Right renal cortex interstitium (tissue), 3 donors: ENCODE data around the gene CDCA7L. TPM values are rescaled to one million over a fixed set of nuclear protein-coding genes. Genes with fewer than 3 reads are reported as not detected.

Experiments
- DNase-seq, 3 donors: peaks; one replicate each; pipeline ENCODE4 v3.0.0-alpha.2; 2013; ENCODE audit warnings: low read depth in 3 of 3, low spot score in 2 of 3
- polyA plus RNA-seq, 3 donors: library from polyadenylated mRNA; unstranded; fragments of 120-200 nt; gene quantifications; one replicate each; pipeline ENCODE4 v1.2.1, GENCODE V29; 2013; ENCODE audit not compliant: insufficient read length in 3 of 3

Gene CDCA7L, protein sequence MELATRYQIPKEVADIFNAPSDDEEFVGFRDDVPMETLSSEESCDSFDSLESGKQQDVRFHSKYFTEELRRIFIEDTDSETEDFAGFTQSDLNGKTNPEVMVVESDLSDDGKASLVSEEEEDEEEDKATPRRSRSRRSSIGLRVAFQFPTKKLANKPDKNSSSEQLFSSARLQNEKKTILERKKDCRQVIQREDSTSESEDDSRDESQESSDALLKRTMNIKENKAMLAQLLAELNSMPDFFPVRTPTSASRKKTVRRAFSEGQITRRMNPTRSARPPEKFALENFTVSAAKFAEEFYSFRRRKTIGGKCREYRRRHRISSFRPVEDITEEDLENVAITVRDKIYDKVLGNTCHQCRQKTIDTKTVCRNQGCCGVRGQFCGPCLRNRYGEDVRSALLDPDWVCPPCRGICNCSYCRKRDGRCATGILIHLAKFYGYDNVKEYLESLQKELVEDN
- 10 to 100 TPM; 42.5 to 58.2 (median 52.2) TPM for polyA plus RNA-seq

DNA sequence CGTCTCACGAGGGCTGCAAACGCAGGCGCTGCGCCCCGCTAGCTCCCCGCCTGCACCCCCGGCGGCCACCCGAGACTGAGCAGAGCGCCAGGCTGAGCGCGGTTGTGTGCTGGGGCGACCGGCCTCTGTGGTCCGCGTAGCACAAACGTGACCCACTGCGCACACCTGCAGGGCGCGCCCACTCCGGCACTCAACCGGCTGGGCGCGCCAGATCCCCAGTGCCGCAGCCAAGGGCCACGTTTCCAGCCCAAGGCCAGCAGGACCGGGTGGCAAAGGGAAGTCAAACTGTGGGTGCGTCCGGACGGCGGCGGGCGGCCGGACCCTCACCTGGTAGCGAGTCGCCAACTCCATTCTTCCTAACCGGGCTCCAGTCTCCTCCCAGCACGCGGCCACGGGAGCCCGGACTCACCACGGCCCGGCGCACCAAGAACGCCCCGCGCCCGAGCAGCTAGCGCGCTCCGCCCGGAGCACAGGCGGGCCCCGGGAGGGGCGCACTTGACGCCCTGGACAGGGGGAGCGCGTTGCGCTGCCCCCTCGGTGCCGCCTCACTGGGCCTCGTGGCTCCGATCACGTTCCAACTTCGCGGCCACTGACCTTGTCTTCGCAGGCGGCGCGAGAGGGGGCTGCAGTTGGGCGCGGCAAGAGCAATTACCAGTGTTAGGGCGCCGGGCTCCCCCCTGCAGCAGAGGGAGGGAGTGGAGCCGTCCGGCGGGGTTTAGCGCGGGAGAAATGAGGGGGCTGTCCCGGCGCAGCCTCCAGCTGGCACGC lies at the start of gene CDCA7L:
Gene CDCA7L (minus strand): TSS at position 446 of the 768 bp plus-strand sequence. CDS start 95 bp downstream, at position 351.
- DNase-seq: peak in 2 of 3 donors; percentile 52 to 68

DNA sequence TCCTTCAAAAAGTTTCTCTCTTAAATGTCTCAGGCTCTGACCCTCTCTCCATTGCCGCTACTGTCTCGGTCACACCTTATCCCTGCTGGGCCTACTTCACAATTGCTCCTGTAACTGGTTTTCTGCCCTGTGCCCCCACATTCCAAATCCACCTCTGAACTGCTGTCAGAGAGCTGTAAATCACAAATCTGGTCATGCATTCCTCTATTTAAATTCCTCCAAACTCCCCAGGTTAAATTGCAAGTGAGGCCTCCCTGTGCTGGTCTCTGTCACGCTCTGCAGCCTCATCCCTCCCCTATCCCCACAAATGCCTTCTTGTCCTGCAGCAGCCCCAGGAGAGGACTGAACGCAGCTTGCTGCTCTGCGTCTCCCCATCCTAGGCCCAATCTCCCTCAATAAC lies 40.4 kb upstream of the CDCA7L start:
- peak in 2 of 3 donors; percentile 55 to 67 for DNase-seq

DNA sequence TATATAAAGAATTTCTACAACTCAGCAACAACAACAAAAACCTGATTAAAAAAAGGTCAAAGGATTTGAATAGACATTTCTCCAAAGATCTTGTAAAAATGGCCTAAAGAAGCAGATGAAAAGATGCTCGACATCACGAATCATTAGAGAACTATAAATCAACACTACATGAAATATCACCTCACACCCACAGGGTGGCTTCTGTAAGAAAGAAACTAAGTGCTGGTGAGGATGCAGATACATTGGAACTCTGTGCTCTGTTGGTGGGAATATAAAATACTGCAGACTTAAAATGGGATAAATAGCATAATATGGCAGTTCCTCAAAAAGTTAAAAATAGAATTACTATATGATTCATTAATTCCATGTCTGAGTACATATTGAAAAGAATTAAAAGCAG lies 38.3 kb upstream of the CDCA7L start:
- no peak for DNase-seq

DNA sequence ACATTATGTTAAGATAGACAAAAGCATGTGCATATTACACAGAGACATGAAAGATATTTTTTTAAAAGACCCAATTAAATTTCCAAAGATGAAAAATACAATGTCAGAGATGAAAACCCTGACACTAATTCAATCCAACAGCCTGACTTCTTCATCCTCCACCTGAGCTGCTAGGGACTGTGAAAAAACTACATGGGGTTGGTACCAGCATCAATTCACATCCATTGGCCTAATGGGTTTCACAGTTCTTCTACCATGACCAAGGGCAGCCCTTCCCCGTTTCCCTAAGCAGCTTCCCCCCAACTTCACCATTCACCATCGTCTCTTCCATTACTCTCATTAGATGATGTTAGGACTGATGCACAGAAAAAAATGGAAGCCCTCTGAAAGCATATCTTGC lies 37.4 kb upstream of the CDCA7L start:
- no peak for DNase-seq

DNA sequence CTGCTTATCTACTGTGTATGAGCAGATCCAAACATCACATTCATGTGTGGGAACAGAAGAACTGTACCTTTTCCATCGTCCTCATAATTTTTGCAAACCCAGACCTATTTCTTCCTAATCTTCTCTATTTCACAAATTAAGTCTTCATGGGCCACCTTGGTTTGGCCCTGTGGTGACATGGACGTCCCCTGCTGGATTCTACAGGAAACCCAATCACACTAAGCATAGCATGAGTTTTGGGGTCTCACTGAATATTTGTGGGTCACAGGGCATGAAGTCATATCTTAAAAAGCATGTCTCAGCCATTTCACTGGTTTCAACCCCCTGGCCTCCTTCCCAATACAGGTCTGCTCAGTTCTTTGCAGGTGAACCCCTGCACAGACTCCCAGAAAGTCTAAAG lies 35.8 kb upstream of the CDCA7L start:
- DNase-seq: no peak

DNA sequence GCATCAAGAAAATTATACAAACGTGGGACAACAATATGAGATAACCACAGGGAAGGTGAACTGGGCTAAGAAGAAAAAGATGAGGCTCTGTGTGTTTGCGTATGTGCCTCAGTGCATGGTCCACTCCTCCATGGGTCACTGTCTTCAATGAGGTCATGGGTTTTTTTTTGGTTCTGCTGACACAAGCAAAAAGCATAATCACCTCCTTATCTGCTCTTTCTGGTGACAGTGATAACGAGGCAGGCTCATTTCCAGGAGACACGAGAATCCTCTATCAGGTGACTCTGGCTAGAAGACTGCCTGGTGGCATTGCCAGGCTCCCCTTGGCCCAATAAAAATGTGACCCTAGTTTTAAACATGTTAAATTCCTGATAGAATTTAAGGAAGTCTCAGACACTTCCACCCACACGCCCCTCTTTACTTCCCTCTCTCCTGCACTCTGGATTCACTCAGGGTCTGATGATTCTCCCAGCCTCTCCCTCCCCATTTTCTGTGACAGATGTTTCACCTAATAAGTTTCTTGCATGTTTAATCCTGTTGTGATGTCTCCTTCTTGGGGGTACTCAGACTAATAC lies 35.3 kb upstream of the CDCA7L start:
- no peak for DNase-seq

DNA sequence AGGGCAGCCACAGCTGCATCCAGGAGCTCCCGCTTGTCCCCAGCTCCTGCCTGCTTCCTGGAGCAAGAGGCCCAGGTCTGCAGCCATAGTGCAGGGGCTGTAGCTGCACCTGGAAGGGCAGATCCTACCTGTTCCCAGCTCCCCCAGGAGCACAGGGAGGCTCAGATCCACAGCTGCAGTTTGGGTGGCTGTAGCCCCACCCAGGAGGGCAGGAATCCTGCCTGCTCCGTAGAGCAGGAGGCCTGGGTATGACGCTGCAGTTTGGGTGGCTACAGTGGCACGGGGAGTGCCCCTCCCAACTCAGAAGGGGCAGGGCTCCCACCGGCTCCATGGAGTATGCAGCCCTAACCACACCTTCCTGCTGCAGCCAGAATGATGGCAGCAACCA lies 26.7 kb upstream of the CDCA7L start:
- DNase-seq: no peak

DNA sequence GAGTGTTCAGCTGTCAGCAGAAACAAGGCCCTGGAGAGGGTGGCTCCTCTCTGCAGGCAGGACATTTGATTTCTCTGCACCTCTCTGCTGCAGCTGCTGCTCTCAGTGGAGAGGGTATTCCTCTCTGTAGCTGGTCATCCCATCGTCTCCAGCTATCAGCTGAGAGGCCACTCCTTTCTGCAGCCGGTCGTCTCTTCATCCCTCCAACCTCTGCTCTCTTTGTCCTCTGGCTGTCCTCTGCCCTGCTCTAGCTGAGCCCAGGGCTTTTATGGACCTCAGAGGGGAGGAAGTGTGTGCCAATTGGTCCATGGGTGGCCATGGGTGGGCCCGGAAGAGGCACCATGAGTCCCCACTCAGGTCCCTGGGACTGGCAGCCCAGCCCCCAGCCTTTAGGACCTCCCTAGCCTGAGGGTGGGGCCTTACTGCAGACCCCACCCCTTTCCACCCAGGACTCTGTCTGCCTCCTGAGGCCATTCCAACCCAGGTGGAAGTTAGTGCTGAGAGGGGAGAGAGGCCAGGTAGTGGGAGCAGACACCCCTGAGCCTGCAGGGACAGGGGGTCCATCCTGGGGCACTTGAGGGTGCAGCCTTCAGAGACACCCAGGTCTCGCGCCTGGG lies 26.2 kb upstream of the CDCA7L start:
- DNase-seq: no peak

DNA sequence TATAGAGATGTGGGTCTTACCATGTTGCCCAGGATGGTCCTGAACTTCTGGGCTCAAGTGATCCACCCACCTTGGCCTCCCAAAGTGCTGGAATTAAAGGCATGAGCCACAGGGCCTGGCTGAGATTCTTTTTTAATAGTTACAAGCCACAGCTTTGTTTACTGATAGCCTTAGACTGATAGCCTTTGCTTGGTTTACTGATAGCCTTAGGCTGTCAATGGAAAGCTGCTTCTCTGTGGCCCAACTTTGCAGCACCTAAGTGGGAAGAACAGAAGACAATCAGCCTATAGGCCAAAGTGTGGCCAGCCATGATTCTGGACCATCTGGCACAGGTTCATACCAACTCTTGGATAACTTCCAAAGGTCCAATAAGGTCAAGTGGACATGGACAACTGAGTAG lies 24.1 kb upstream of the CDCA7L start:
- no peak for DNase-seq

DNA sequence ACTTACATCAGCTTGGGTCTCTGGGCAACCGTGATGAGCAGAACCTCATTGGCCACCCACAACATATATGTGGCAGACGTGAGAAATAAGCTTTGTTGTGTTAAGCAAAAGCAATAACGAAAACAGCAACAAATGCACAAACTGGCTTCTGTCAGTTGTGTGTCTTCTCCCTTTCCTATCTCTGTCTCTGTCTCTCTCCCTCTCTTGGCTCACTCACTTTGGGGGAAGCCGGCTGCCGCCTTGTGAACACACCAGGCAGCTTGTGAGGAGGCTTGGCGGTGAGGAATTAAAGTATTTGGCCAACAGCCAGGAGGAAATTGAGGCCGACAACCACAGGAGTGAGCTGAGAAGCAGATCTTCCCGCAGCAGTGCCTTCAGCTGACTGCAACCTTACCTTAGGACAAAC lies 21.9 kb upstream of the CDCA7L start:
- DNase-seq: no peak

DNA sequence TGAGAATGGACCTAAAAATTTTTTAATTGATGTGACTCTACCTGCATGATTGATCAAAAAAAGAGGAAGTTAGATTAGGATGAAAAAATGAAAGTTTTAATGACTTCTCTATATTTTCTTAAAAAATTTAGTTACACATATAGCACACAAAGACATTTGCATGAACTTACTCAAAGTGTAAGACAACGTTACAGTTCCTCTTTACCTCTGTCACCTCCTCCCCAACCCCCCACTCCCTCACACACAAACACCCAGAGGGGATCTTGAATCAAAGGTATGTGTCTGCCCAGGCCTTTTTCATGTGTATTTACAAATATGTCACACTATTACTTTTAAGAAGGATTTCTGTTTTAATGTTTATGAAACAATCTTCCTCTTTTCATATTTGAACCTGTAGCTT lies 20.6 kb upstream of the CDCA7L start:
- DNase-seq: no peak

DNA sequence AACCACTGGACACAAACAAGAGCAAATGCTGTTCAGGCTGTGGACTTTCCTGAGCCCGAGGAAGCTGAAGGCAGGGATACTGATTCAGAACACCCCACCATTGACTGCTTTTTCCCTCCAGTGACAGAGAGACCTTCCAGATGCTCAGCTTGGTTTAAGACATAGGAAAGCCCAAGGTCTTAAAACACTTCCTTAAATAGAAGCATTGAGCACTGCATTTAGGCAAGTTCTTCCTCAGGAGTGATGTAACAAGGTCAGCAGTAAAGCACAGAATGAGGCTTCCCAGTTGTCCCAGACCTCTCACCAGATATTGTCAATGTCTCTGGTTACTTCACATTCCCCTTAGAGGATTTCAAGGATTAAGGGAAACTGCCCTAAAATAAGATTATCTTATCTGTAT lies 19.6 kb upstream of the CDCA7L start:
- DNase-seq: no peak

DNA sequence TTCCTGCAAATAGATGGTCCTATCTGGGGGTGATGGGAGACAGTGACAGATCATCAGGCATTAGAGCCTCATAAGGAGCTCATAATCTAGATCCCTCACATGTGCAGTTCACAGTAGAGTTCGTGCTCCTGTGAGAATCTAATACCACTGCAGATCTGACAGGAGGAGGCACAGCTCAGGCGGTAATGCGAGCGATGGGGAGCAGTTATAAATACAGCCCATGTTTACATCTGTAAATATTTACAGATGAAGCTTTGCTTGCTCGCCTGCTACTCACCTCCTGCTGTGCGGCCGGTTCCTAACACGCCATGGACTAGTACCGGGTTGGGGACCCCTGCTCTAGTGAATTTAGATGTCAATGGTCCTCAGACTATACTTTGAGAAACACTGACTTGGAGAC lies 17.0 kb upstream of the CDCA7L start:
- DNase-seq: no peak

DNA sequence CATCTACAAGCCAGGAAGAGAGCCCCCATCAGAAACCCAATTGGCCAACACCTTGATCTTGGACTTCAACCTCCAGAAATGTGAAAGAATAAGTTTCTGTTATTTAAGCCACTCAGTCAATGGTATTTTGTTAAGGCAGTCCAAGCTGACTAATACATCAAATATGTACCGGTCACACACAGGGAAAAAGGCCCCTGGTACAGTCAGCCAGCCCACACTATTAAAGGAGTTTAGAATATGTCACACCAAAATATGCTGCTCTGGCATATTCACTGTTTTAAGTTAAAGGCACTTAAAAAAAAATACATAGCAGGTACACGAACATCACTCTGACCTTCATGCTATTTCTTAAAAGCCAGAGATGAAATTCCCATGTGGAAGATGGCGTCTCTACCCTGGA lies 15.2 kb upstream of the CDCA7L start:
- no peak for DNase-seq

DNA sequence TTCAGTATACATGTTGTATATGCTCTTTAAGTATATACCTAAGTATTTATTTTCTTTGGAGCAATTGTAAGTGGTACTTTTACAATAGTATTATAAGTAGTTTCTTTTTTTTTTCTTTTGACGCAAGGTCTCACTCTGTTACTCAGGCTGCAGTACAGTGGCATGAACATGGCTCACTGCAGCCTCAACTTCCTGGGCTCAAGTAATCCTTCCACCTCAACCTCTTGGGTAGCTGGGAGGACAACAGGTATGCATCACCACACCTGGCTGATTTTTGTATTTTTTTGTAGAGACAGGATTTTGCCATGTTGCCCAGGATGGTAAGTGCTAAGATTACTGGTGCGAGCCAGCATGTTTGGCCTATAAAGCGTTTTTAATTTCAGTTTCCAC lies 13.7 kb upstream of the CDCA7L start:
- DNase-seq: no peak

DNA sequence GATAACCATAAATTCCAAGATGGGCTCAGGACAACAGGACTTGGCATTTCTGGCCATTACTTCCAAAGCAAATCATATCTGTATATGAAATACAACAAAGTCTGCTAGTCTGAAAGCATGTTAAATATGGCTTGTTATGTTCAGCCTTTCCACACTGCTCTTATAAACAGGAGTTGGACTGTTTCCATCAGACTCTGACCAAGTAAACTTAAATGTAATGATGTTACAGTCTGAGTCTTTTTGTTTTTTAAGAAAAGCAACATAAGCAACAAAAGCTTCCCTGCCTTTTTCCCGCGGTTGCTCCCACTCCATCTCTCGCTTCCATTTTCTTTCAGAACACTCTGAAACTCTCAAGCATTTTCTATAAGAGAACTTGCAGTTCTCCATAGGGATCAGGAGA lies 8.1 kb upstream of the CDCA7L start:
- no peak for DNase-seq

DNA sequence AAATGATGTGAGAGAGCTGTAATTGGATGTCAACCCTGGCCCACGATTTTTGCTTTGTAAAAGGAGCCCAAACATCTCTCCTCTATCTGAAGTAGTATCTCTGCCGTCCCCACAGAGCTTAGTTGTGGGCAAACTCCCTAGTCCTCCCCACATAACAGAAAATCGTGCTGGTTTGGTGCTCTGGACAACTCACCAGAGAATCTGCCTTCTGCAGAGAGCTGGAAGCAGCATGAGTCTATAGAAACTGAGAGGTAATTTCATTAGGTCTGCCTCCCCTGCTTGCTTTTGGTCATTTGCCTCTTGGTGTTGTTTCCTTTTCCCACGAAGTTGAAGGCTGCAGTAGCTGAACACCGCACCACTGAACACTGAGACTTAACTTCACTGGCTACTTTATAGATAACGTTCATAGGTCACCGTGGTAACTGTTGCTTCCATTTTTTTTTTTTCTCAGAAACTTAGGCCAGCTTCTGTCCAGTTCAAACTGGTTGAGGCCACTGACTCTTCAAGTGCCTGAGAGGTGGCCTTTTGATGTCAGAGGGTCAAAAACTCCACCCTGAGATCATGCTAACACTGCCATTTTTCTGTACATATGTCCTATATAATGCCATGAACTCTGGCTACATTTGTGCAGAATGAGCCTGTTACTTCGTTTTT lies 3.3 kb upstream of the CDCA7L start:
- no peak for DNase-seq

DNA sequence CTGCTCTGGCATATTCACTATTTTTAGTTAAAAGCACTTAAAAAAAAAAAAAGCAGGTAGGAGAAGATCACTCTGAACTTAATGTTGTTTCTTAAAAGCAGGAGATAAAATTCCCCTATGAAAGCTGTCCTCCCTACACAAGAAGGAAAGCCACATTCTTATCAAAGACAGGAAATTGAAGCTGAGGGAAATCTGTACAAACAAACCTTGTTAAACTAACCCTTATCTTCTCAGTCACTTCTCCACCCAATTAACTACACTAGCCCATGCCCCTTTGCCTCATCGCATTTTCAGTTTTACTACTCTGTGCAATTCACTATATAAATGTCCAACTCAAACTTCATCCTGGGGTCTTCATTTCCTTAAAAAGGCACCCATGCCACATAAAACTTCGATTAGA lies 2.7 kb upstream of the CDCA7L start:
- DNase-seq: no peak

DNA sequence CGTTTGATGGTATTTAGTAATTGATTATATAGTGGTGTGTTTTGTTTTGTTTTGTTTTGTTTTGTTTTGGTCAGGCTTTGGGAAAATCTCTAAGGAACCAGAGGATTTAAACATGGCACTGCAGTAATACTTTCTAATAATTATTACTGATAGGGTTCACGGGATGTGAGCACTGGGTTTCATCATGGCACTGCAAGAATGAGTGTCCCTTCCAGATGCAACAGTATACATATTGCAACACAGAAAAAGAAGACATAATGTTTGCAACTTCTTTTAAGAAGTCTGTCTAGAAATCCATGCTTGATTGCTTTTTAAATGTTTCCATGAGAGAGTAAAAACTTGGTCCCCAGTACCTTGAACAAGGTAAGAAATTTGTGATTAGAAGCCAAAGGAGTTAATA lies 2.2 kb upstream of the CDCA7L start:
- no peak for DNase-seq

DNA sequence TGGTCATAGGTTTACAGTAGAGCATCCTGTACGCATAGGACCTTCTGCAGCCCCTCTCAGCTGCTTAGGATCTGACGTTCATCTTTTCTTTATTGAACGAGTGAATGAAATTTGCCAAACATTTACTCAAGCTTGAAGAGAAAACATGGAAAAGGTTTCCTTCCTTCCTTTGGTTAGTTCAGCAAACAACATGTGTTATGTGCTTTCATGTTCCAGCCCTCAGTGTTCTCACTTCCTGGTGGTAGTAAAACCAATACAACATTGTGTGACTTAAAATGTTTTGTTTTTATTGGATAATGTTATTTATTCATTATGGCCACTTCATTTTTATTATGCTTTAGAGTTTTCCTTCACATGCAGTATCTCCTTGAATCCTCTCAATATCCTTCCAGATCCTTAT lies 1.4 kb upstream of the CDCA7L start:
- DNase-seq: no peak

DNA sequence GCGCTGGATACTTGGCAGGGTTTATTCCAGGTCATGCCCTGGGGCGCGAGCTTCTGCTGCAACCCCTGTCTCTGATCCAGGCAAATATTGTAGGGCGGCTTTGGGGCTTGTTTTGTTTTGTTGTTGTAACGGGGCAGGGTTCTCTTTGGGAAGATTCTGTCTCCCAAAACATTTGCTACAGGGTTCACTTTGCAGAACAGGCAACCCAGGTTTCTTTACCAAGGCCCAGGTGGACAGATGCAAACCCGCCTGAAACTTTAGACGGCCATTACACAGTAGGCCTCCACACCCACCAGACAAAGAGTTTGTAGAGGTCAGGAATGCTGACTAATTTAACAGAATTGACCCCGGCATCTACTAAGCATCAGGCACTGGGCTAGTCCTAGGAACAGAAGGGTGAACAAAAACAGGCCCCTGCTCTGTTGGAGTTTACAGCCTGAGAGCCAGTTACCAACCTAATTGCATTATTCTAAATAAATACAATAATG lies 567 bp upstream of the CDCA7L start:
- no peak for DNase-seq
